Urinary bladder (tissue), 4 donors: ENCODE data around the gene CDKL5. TPM values are rescaled to one million over a fixed set of nuclear protein-coding genes. Genes with fewer than 3 reads are reported as not detected.
"Not testable (repeated sequence)": the region's sequence is repeated elsewhere in the genome, so short reads cannot be mapped to it uniquely, and the experiment has no call there.

Source experiments
- DNase-seq: peaks from one replicate; pipeline ENCODE4 v3.0.0-alpha.2; 2015; ENCODE audit errors: extremely low spot score
- H3K27ac ChIP-seq: one replicate; pipeline ENCODE4 v1.5.1; 2013; ENCODE audit warnings: low read depth, mild to moderate bottlenecking, moderate library complexity
- H3K36me3 ChIP-seq: one replicate; pipeline ENCODE4 v1.6.1; 2013; ENCODE audit warnings: mild to moderate bottlenecking, moderate library complexity; ENCODE audit not compliant: insufficient read depth
- H3K4me1 ChIP-seq: one replicate; pipeline ENCODE4 v1.6.1; 2013; ENCODE audit warnings: mild to moderate bottlenecking, moderate library complexity; ENCODE audit not compliant: insufficient read depth
- H3K4me3 ChIP-seq: one replicate; pipeline ENCODE4 v1.5.1; 2013; ENCODE audit warnings: low read depth, low read length
- WGBS: extraction: QIAGEN DNeasy Blood & Tissue Kit; methylation state at CpG from one replicate; pipeline ENCODE4 v1.1.7; 2013; 5-methylcytosine and 5-hydroxymethylcytosine counted together
- polyA plus RNA-seq: library from polyadenylated mRNA; stranded (reverse); fragments of 200-250 nt; gene quantifications from one replicate; pipeline ENCODE4 v1.2.3, GENCODE V29; 2013
- total RNA-seq: library from RNA; depleted of rRNA; stranded (reverse); fragments of >200 nt; gene quantifications from one replicate; pipeline ENCODE4 v1.2.3, GENCODE V29; 2014
- donor health status: healthy with polysubstance abuse.
- donor health status: healthy.

Gene CDKL5
- total and polyA plus RNA-seq, 2 donors: 3.0 to 17.7 TPM

GRCh38 chrX:18428006-18428405 lies 2.6 kb downstream of the CDKL5 start:
- H3K36me3 ChIP-seq: no peaks in the 10 kb centered on the region
- DNase-seq: no peak
- H3K27ac ChIP-seq: no peak overlapping the region
- 84% methylated on average over 5 of the region's 5 CpGs for WGBS
- no peak overlapping the region for H3K4me3 ChIP-seq
- no peaks in the 10 kb centered on the region for H3K4me1 ChIP-seq

- DNase-seq, H3K4me3 ChIP-seq, H3K36me3 ChIP-seq, H3K4me1 ChIP-seq, H3K27ac ChIP-seq: not testable (repeated sequence)
- WGBS: 96% methylated on average over 14 of the region's 14 CpGs
Measured at GRCh38 chrX:18433288-18433687, 7.9 kb downstream of the CDKL5 start.

DNA sequence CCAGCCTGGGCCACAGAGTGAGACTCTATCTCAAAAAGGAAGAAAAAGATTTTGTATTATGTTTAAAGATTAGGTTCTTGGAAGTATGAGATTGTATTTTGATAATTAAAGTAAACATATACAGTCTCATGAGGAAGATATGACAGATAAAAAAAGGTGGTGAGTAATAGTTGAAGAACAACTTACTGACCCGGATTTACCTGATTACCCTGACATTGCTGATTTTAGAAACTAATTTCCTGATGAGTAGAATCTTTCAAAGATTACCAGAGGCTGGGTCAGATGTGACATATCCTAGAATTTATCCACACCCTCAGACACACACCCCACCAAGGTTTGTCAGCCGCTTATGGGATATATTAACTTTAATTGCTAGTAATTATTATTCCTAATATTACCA lies 9.5 kb downstream of the CDKL5 start:
- Histone ChIP-seq H3K27ac (no peak overlapping the region), H3K4me3 (no peak overlapping the region), H3K4me1 (no peaks in the 10 kb centered on the region), H3K36me3 (no peaks in the 10 kb centered on the region)
- 85% methylated on average over 2 of the region's 2 CpGs for WGBS
- DNase-seq: no peak

DNA sequence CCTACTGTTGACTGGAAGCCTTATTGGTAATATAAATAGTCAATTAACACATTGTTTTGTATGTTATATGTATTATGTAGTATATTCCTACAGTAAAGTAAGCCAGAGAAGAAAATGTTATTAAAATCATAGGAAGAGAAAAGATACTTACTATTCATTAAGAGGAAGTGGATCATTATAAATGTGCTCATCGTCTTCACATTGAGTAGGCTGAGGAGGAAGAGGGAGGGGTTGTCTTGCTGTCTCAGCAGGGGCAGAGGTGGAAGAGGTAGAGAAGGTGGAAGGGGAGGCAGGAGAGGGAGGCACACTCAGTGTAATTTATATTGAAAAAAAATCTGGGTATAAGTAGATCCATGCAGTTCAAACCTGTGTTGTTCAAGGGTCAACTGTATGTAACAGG lies 10.6 kb downstream of the CDKL5 start:
- H3K36me3 ChIP-seq: no peaks in the 10 kb centered on the region
- H3K4me3 ChIP-seq: no peak overlapping the region
- WGBS: 79% methylated on average over 1 of the region's 1 CpG
- H3K4me1 ChIP-seq: no peaks in the 10 kb centered on the region
- DNase-seq: no peak
- no peak overlapping the region for H3K27ac ChIP-seq

DNA sequence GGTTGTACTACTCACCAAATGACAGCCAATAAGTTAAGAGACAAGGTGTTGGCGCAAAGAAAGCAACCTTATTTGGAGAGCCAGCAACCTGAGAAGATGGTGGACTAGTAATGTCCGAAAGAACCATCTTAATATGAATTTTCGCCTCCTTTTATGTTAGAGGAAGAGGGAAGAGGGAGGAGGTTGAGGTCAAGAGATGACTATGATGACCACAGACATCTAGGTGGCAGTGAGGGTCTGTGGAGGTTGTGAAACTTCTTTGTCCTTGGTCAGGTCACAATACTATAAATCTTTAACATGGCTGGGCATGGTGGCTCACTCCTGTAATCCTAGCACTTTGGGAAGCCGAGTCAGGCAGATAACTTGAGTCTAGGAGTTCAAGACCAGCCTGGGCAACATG lies 15.4 kb downstream of the CDKL5 start:
- Histone ChIP-seq H3K4me3 (no peak overlapping the region), H3K36me3 (no peaks in the 10 kb centered on the region), H3K27ac (no peak overlapping the region), H3K4me1 (no peaks in the 10 kb centered on the region)
- no peak for DNase-seq
- WGBS: 98% methylated on average over 4 of the region's 4 CpGs

DNA sequence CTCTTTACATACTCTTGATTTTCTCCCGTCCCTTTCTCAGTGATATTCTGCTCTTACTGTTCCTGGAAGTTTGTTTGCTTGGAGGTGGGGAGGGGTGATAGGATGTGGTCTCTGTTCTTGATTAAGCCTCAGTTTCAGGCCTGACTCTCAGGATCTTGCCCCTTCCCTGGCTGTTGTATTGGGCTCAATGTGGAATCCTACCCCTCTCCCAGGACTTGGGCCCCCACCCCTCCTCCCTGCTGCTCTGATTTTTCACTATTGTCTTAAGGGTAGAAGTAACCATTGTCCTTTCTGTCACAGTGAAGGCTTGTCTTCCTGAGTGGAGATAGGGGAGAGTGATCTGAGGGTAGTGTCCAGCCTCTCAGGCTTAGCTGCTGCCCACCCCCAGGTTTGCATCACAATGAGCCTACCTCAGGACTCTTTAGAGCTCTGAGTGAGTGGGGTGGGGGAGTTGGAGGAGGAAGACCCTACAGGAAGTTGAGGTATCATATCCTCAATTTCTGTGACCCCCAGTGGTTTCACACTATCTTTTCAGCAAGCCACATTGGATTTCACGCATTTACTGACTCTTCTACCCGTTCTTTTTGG lies 16.5 kb downstream of the CDKL5 start:
- WGBS: 96% methylated on average over 3 of the region's 3 CpGs
- Histone ChIP-seq H3K4me3 (no peak overlapping the region), H3K36me3 (no peaks in the 10 kb centered on the region), H3K4me1 (no peaks in the 10 kb centered on the region), H3K27ac (no peak overlapping the region)
- no peak for DNase-seq

GRCh38 chrX:18448416-18448815 lies 23.0 kb downstream of the CDKL5 start:
- Histone ChIP-seq H3K36me3 (no peaks in the 10 kb centered on the region), H3K4me1 (no peaks in the 10 kb centered on the region), H3K4me3 (no peak overlapping the region), H3K27ac (no peak overlapping the region)
- DNase-seq: no peak
- WGBS: 97% methylated on average over 3 of the region's 3 CpGs

- H3K27ac ChIP-seq: no peak overlapping the region
- H3K4me3 ChIP-seq: no peak overlapping the region
- 93% methylated on average over 4 of the region's 4 CpGs for WGBS
- H3K36me3 ChIP-seq: no peaks in the 10 kb centered on the region
- DNase-seq: no peak
- H3K4me1 ChIP-seq: no peaks in the 10 kb centered on the region
Measured at GRCh38 chrX:18449236-18449635, 23.8 kb downstream of the CDKL5 start.

- DNase-seq: no peak
- Histone ChIP-seq H3K27ac (no peak overlapping the region), H3K36me3 (no peaks in the 10 kb centered on the region), H3K4me3 (no peak overlapping the region), H3K4me1 (no peaks in the 10 kb centered on the region)
- WGBS: 48% methylated on average over 2 of the region's 2 CpGs
Measured at GRCh38 chrX:18455384-18455783, 30.0 kb downstream of the CDKL5 start.

GRCh38 chrX:18457000-18457399 lies 31.6 kb downstream of the CDKL5 start:
- WGBS: 82% methylated on average over 2 of the region's 2 CpGs
- DNase-seq: no peak
- Histone ChIP-seq H3K4me3 (no peak overlapping the region), H3K36me3 (no peaks in the 10 kb centered on the region), H3K27ac (no peak overlapping the region), H3K4me1 (no peaks in the 10 kb centered on the region)

DNA sequence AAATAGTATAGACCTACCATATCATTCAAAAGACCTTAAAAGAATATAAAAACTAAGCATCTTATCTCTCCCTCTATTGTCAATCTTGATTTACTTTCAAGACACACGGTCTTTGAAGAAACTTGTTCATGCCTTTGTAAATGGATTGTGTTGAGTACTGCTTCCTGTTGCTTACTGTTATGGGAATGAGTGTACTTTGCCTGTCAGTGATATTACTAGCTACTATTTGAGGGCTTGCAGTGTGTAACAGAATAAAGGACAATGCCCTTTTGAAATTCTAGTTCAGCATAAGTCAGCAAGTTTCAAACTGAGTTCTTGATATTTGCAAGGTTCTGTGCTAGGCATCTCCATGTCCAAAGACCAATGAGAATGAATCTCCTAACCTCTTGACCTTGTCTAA lies 36.0 kb downstream of the CDKL5 start:
- Histone ChIP-seq H3K4me3 (no peak overlapping the region), H3K4me1 (no peaks in the 10 kb centered on the region), H3K36me3 (no peaks in the 10 kb centered on the region), H3K27ac (no peak overlapping the region)
- WGBS: 45% methylated on average over 1 of the region's 1 CpG
- no peak for DNase-seq

GRCh38 chrX:18464499-18464898 lies 39.1 kb downstream of the CDKL5 start:
- H3K36me3 ChIP-seq: no peaks in the 10 kb centered on the region
- DNase-seq: no peak
- no peaks in the 10 kb centered on the region for H3K4me1 ChIP-seq
- H3K4me3 ChIP-seq: no peak overlapping the region
- no peak overlapping the region for H3K27ac ChIP-seq

DNA sequence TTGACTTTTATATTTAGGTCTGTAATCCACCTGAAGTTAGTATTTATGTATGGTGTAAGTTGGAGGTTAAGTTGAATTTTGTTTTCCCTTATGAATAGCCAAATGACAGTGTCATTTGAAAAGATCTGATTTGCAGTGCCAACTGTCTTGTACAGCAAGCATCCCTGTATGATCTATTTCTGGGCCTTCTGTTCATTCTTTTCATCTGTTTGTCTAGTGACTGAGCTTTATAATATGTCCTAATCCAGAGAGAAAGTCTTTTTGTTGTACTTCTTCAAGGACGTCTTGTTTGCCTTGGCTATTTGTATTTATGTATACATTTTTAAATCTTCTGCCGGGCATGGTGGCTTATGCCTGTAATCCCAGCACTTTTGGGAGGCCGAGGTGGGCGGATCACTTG lies 39.6 kb downstream of the CDKL5 start:
- H3K27ac ChIP-seq: no peak overlapping the region
- no peak for DNase-seq
- H3K4me3 ChIP-seq: no peak overlapping the region
- 86% methylated on average over 4 of the region's 4 CpGs for WGBS
- no peaks in the 10 kb centered on the region for H3K36me3 ChIP-seq
- no peaks in the 10 kb centered on the region for H3K4me1 ChIP-seq

DNA sequence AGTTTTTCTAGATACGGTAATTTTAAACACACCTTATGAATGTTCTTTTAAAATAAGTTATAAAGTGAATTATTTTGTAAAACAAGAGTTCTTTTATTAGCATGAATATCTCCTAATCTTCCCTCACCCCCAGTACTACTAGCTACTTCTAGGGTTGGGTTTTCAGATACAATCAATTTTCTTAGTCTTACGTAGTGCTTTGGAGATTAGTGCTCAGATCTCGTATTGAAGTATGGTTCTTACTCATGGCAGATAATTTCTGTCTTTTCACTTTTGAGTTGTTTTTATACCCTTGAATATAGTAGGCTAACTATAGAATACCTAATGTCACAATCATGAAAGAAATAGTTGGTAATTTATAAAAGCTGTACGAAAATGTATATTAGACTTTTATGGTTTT lies 43.2 kb downstream of the CDKL5 start:
- DNase-seq: no peak
- no peak overlapping the region for H3K27ac ChIP-seq
- H3K36me3 ChIP-seq: no peaks in the 10 kb centered on the region
- H3K4me3 ChIP-seq: no peak overlapping the region
- 93% methylated on average over 4 of the region's 4 CpGs for WGBS
- H3K4me1 ChIP-seq: no peaks in the 10 kb centered on the region

DNA sequence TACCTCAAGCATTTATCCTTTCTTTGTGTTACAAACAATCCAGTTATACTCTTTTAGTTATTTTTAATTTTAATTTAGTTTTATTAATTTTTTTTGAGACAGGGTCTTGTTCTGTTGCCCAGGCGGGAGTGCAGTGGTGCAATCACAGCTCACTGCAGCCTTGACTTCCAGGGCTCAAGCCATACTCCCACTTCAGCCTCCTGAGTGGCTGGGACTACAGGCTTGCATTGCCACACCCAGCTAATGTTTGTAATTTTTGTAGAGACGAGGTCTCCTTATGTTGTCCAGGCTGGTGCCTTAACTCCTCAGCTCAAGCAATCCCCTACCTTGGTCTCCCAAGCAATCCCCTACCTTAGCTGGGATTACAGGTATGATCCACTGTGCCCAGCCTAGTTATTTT lies 45.9 kb downstream of the CDKL5 start:
- DNase-seq: no peak
- 98% methylated on average over 2 of the region's 2 CpGs for WGBS
- H3K36me3 ChIP-seq: no peaks in the 10 kb centered on the region
- no peaks in the 10 kb centered on the region for H3K4me1 ChIP-seq
- H3K4me3 ChIP-seq: no peak overlapping the region
- no peak overlapping the region for H3K27ac ChIP-seq
